AG20443 (cell line): ENCODE data around the gene FRMD5.
"Not testable (repeated sequence)": the region's sequence is repeated elsewhere in the genome, so short reads cannot be mapped to it uniquely, and the experiment has no call there.

Experiments
- DNase-seq: peaks from one replicate; pipeline ENCODE4 v3.0.0; 2012; ENCODE audit warnings: low spot score, mixed read lengths

The FRMD5 gene

GRCh38 chr15:44032820-44033219, 162.3 kb downstream of the FRMD5 start:
- DNase-seq = not testable (repeated sequence)

DNA sequence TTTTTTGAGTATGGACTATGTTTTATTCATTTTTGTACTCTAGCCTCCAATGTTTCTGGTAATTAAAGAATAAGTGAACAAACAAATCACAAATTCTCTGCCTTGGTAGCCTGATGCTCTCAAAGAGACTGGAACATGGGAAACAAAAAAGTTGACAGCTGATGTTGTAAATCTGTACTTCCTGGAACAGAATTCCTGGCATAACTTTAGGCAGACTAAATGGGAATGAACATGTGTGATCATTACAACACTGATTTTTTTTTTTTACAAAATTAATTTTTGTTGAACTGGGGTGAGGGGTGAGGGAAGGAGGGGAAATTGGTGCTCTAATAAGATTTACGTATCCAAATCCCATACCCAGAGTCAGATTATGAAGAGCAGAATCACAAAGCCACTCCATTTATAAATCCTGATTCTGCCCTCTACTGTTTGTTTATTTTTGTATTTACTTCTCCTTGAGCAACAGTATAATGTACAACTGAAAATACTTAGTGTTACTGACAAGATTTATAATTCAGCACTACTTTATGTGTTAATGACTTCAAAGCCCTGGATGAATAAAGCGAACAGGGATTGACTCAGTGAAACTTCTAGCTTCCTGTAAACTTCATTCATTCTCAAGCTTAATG, 165.0 kb downstream of the FRMD5 start:
- DNase-seq = peak; percentile 52

DNA sequence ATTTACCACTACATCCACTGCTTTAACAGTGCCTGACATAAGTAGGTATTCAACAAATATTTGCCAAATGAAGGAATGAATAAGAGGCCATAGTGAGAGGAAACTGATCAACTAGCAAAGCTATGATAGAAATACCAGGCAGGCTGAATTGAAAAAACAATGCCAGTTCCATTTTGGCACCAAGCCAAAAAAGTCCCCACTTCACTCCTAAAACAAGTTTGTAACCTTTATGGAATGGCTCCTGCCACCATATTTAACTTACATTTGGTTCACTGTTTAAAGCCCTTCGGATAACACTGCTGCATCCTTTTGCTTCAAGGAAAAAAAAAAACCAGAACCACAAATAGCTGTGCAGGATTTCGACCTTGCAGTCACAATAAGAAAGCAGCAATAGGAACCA, 166.1 kb downstream of the FRMD5 start:
- DNase-seq = no peak

- no peak for DNase-seq
These were observed 166.7 kb downstream of the FRMD5 start for GRCh38 chr15:44028349-44028748.

- DNase-seq = no peak
These were observed 170.9 kb downstream of the FRMD5 start for GRCh38 chr15:44024155-44024554.

GRCh38 chr15:44023176-44023575, 171.9 kb downstream of the FRMD5 start:
- DNase-seq = no peak

DNA sequence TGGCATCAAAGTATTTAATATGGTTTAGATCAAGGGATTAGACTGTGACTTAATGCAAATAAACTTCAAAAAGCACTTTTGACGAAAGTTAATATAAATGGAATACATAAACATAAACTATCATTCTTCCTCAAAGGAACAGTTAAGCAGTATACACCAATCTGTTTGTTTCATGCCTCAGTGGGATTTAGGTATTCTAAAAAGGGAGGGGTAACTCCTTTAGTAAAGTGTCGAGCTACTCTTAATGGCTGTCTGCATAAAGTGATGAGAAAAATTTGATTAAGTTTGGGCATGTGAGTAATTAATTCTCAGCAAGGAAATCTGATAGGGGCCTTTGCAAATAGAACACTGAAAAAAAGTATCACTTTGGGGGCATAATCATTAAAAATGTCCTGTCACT, 176.9 kb downstream of the FRMD5 start:
- no peak for DNase-seq

DNA sequence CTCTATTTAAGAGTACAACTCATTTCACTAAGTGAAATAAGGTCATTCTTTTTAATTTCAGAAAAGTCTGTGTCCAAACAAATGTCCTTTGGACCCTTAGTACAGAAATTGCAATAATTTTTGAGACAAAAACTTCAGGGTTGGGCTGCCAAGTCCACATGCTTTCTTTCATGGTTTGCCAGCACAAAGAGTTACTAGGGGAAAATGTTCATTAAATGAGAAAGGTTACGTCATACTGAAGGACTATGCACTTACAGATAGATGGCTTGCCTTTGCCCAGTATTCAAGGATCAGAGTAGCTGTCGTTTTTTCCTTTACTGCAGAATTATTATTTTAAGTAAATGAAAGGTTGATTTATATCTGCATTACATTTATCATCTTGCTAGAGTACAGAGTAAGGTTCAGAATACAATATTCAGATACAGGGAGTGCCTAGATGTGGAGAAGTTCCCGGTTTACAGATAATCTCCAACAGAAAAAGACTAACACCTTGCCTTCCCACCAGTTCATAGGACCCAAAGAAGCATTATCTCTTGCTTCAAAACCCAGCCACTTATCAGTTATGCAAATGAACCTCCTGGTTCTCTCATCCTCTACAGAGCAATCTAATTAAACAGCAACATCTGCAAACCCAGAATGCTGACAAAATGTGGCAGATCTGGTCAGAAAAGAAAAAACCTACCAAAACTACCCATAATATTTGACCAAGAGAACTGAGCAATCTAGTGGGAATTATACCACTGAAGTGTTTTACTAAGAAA, 179.3 kb downstream of the FRMD5 start:
- no peak for DNase-seq

DNA sequence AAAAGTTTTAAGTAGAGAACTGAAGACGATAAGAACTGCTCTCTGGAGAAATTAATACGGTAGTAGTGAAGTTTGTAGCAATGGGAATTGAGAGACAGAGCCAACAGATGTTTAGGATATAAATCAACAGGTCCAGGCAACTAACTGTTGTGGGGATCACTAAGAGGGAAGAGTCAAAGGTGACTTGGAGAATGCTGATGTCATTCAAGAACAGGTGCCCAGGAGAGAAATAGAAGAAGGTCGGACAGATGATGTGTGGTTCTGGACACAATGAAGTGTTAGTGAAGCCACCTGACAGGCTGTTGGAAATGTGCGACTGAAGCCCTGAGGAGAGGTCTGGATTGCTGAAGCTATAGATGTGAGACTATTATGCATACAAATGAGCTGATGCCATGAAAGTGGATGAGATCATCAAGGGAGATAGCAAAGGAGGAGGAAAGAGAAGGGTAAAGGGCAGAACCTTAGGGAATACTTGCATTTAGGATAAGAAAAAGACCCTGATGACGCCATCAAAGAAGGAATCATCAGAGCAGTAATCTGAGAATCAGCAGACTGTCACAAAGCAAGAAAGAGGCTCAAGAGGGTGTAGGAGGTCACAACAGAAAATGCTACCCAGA, 183.7 kb downstream of the FRMD5 start:
- no peak for DNase-seq

GRCh38 chr15:44010089-44010488, 185.0 kb downstream of the FRMD5 start:
- DNase-seq = peak; percentile 65

- DNase-seq = peak; percentile 55
These were observed 186.0 kb downstream of the FRMD5 start for GRCh38 chr15:44009038-44009437.

GRCh38 chr15:44000248-44000647, 194.8 kb downstream of the FRMD5 start:
- DNase-seq = not testable (repeated sequence)

GRCh38 chr15:43998607-43999006, 196.5 kb downstream of the FRMD5 start:
- DNase-seq = peak; percentile 68

- DNase-seq = no peak
These were observed 203.9 kb downstream of the FRMD5 start for GRCh38 chr15:43991206-43991605.

- DNase-seq = no peak
These were observed 205.1 kb downstream of the FRMD5 start for GRCh38 chr15:43989938-43990337.

DNA sequence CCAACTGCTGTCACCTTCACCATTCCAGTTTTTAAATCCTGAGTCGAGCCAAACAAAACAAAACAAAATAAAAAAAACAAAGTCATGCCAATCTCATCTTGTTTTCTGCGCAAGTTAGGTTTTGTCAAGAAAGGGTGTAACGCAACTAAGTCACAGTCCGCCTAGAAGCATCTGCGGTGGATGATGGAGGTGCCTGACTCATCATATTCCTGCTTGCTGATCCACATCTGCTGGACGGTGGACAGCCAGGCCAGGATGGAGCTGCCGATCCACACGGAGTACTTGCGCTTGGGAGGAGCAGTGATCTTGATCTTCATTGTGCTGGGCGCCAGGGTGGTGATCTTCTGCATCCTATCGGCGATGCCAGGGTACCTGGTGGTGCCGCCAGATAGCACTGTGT, 206.2 kb downstream of the FRMD5 start:
- no peak for DNase-seq

GRCh38 chr15:43987924-43988323, 207.1 kb downstream of the FRMD5 start:
- DNase-seq = no peak

- DNase-seq = no peak
These were observed 208.9 kb downstream of the FRMD5 start for GRCh38 chr15:43985976-43986680.

- no peak for DNase-seq
These were observed 213.5 kb downstream of the FRMD5 start for GRCh38 chr15:43981576-43981975.

- DNase-seq = no peak
These were observed 217.8 kb downstream of the FRMD5 start for GRCh38 chr15:43977072-43977884.

GRCh38 chr15:43975770-43976169, 219.3 kb downstream of the FRMD5 start:
- DNase-seq = no peak

DNA sequence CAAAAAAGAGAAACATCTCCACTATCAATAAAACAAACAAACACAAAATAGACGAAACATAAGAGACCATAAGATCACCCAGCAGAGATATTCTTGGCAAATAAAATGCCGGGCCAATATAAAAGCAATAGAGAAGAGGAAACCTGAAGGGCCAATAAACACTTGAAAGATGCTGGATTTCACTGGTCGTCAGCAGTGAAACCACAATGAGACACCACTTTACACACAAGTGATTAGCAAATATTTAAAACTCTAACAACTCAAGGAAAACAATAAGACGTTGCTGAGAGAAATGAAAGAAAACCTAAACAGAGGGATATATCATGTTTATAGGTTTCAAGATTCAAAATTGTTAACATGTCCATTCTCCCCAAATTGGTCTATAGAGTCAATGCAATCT, 219.7 kb downstream of the FRMD5 start:
- no peak for DNase-seq
